ENCODE measurements around the gene LAMA2.
A peak's percentile ranks its signal among the peaks of the same experiment; 100 is the strongest.

Gene LAMA2

DNA sequence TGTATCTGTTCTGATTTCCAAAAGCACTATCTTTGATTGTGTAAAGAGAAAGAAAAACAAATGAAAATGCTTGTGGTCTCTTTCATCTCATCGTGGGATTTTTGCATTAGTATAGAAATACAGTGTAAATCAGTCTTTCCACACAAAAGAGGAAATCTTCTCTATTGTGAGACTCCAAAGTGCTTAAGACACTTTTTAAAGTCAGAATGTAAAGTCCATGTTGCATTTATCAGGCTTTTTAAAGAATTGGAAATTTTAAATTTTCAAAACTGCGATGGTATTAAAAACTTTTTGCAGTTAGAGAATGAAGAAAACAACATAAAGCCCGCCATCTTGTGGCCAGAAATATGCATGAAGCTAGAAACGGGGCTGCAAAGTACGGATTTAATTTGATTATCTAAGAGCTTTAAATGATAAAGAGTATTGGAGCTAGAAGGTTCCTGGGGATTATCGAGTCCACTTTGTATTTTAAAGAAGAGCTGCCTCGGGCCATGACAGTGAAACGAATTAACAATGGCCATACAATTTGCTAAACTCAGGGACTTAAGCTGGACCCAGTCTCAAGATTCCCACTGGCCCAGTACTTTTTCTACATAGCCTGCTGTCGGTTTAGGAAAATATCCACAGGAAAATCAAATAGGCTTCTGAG, 487.5 kb downstream of the LAMA2 start:
- H3K4me3 ChIP-seq (ENCODE audit: low read depth, low read length): peak overlapping the region; percentile 10
- peak; percentile 75 for DNase-seq (ENCODE audit: low read depth)
- TF ChIP-seq, protein P1, sequence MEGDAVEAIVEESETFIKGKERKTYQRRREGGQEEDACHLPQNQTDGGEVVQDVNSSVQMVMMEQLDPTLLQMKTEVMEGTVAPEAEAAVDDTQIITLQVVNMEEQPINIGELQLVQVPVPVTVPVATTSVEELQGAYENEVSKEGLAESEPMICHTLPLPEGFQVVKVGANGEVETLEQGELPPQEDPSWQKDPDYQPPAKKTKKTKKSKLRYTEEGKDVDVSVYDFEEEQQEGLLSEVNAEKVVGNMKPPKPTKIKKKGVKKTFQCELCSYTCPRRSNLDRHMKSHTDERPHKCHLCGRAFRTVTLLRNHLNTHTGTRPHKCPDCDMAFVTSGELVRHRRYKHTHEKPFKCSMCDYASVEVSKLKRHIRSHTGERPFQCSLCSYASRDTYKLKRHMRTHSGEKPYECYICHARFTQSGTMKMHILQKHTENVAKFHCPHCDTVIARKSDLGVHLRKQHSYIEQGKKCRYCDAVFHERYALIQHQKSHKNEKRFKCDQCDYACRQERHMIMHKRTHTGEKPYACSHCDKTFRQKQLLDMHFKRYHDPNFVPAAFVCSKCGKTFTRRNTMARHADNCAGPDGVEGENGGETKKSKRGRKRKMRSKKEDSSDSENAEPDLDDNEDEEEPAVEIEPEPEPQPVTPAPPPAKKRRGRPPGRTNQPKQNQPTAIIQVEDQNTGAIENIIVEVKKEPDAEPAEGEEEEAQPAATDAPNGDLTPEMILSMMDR (conservative IDR thresholded peaks at IDR 0.05; ENCODE audit: low read depth, low read length): peak; percentile 70

DNA sequence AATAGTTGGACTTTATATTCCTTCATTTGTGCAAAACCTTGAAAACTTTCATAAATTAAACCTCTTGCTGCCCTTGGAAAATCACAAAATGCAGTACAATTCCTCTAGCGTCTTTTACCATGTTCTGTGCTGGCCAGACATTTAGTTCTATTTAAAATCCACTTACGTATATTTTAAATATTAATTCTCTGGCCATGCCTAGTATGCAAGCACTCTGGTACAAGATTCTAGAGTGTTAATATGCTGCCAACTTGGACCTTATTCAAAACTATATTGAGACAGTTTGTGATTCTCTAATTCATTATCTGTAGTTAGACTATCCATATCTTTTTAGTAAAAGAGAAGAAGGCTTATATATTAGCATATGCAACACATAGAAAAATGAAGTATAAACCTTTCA, 498.9 kb downstream of the LAMA2 start:
- TF ChIP-seq, protein P1 (conservative IDR thresholded peaks at IDR 0.05; ENCODE audit: low read depth, low read length): no peak
- no peak for DNase-seq (ENCODE audit: low read depth)
- H3K4me3 ChIP-seq (ENCODE audit: low read depth, low read length): no peak overlapping the region

DNA sequence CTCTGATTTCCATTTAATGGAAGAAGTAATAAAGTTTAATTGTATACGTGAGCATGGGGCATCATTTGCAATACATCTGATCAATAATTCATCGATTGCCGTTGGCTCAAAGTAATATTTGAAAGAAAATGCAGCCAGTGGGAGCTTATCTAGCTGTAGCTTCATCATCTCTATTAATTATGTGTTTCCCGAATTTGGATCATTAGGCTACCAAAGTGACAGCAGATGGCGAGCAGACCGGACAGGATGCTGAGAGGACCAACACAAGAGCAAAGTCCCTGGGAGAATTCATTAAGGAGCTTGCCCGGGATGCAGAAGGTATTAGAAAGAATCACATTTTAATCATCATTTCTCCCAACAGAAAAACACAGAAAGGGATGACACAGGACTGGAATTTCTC, 500.0 kb downstream of the LAMA2 start:
- no peak for DNase-seq (ENCODE audit: low read depth)
- TF ChIP-seq, protein P1 (conservative IDR thresholded peaks at IDR 0.05; ENCODE audit: low read depth, low read length): no peak
- no peak overlapping the region for H3K4me3 ChIP-seq (ENCODE audit: low read depth, low read length)

DNA sequence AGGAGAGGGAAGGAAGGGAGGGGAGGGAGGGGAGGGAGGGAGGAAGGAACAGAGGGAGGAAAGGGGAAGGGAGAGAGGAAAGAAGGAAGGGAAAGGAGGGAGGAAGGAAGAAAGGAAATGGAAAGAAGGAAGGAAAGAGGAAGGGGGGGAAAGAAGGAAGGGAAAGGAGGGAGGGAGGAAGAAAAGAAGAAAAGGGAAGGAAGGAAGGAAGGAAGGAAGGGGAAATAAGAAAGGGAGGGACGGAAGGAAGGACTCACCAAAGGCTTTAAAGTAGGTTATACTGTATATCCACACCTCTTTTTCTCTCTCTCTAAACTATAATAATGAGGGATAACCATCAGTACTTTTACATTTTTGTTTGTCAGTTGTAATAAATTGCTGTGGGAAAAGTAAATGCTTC, 502.2 kb downstream of the LAMA2 start:
- no peak overlapping the region for H3K4me3 ChIP-seq (ENCODE audit: low read depth, low read length)
- DNase-seq (ENCODE audit: low read depth): no peak
- TF ChIP-seq, protein P1 (conservative IDR thresholded peaks at IDR 0.05; ENCODE audit: low read depth, low read length): no peak

DNA sequence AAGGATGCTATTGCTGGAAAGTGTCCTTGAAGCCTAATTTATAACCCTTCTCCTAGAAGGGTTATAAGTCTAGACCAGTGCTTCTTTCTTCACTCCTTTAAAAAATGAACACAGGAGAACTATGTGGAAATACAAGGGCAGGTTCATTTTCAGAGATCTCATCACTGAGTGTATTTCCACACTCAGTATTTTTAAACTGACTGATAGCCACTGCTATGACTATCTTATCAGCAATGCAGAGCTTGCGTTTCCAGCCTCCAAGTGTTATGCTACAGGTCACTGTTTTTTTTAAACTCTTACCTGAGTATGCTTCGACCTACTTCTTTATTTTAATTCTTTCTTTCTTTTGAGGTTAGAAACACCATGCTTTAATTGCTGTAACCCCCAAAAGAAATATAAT, 508.0 kb downstream of the LAMA2 start:
- no peak overlapping the region for H3K4me3 ChIP-seq (ENCODE audit: low read depth, low read length)
- DNase-seq (ENCODE audit: low read depth): peak; percentile 29
- TF ChIP-seq, protein P1 (conservative IDR thresholded peaks at IDR 0.05; ENCODE audit: low read depth, low read length): no peak

DNA sequence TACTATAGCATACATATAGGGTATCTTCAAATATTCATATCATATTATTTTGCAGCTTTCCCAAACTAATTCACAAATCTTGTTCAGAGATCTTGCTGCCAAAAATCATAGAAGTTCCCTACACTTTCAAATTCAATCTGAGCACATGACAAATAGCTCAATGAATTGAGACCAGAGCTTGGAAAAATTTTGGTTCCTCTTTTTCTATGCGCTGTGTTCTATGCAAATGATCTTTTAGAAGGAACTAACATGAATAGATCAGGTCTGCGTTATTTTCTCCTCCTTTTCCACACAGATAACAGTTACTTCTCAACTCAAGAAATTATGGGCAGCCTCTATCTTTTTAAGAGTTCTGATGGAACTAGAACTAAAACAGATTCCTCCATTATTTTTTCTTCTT, 510.7 kb downstream of the LAMA2 start:
- H3K4me3 ChIP-seq (ENCODE audit: low read depth, low read length): no peak overlapping the region
- TF ChIP-seq, protein P1 (conservative IDR thresholded peaks at IDR 0.05; ENCODE audit: low read depth, low read length): no peak
- no peak for DNase-seq (ENCODE audit: low read depth)

DNA sequence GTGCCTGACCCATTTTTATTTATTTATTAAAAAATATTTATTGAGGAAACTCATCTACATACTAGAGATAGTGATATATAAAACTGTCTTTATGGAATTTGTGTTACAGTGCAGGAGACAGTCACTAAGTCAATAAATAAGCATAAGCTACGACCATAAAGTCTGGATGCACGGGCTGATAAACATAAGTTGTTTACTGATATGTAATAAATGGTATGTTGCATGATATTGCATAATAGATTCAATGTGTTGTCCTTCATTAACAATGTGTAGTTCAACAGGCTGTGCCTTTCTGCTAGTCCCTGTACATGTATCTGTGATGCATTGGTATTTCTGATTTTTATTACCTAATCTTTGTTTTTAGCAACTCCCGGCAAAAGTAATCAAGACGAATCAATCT, 515.8 kb downstream of the LAMA2 start:
- DNase-seq (ENCODE audit: low read depth): no peak
- no peak overlapping the region for H3K4me3 ChIP-seq (ENCODE audit: low read depth, low read length)
- TF ChIP-seq, protein P1 (conservative IDR thresholded peaks at IDR 0.05; ENCODE audit: low read depth, low read length): no peak

Measured in choroid plexus epithelial cell (primary cell).